ENCODE measurements around the gene CLCNKA.
"Not testable (repeated sequence)": the region's sequence is repeated elsewhere in the genome, so short reads cannot be mapped to it uniquely, and the experiment has no call there.

The CLCNKA gene

GRCh38 chr1:16041200-16041599 is 19.4 kb downstream of the CLCNKA start:
- DNase-seq (ENCODE audit: low read depth in 1 of 2, low spot score in 1 of 2) = no peak

GRCh38 chr1:16042096-16042495 is 20.3 kb downstream of the CLCNKA start:
- DNase-seq (ENCODE audit: low read depth in 1 of 2, low spot score in 1 of 2) = no peak

GRCh38 chr1:16042654-16043053 is 20.8 kb downstream of the CLCNKA start:
- DNase-seq (ENCODE audit: low read depth in 1 of 2, low spot score in 1 of 2) = not testable (repeated sequence)

- no peak for DNase-seq (ENCODE audit: low read depth in 1 of 2, low spot score in 1 of 2)
Observed at GRCh38 chr1:16043521-16043920, 21.7 kb downstream of the CLCNKA start, which contains the start of gene CLCNKB. Gene CLCNKB, plus strand, starts transcription at chr1:16043782. Its CDS starts 711 bp downstream, at chr1:16044493.

- no peak for DNase-seq (ENCODE audit: low read depth in 1 of 2, low spot score in 1 of 2)
Observed at GRCh38 chr1:16043950-16044349, 22.1 kb downstream of the CLCNKA start.

GRCh38 chr1:16046842-16047241 is 25.0 kb downstream of the CLCNKA start:
- no peak for DNase-seq (ENCODE audit: low read depth in 1 of 2, low spot score in 1 of 2)

- no peak for DNase-seq (ENCODE audit: low read depth in 1 of 2, low spot score in 1 of 2)
Observed at GRCh38 chr1:16047791-16048475, 26.1 kb downstream of the CLCNKA start.

- DNase-seq (ENCODE audit: low read depth in 1 of 2, low spot score in 1 of 2) = peak in 1 of 2 donors; percentile 13
Observed at GRCh38 chr1:16048573-16049189, 26.8 kb downstream of the CLCNKA start.

- no peak for DNase-seq (ENCODE audit: low read depth in 1 of 2, low spot score in 1 of 2)
Observed at GRCh38 chr1:16050328-16050727, 28.5 kb downstream of the CLCNKA start.

GRCh38 chr1:16051039-16051438 is 29.2 kb downstream of the CLCNKA start:
- no peak for DNase-seq (ENCODE audit: low read depth in 1 of 2, low spot score in 1 of 2)

- DNase-seq (ENCODE audit: low read depth in 1 of 2, low spot score in 1 of 2) = not testable (repeated sequence)
Observed at GRCh38 chr1:16051949-16052348, 30.1 kb downstream of the CLCNKA start.

GRCh38 chr1:16053781-16054502 is 32.1 kb downstream of the CLCNKA start:
- no peak for DNase-seq (ENCODE audit: low read depth in 1 of 2, low spot score in 1 of 2)

GRCh38 chr1:16054598-16055540 is 33.0 kb downstream of the CLCNKA start:
- DNase-seq (ENCODE audit: low read depth in 1 of 2, low spot score in 1 of 2) = no peak

- DNase-seq (ENCODE audit: low read depth in 1 of 2, low spot score in 1 of 2) = peak; percentile 37 to 86
Observed at GRCh38 chr1:16055613-16056520, 34.0 kb downstream of the CLCNKA start.

GRCh38 chr1:16056521-16056912 is 34.7 kb downstream of the CLCNKA start:
- DNase-seq (ENCODE audit: low read depth in 1 of 2, low spot score in 1 of 2) = not testable (repeated sequence)

GRCh38 chr1:16057314-16057915 is 35.6 kb downstream of the CLCNKA start:
- DNase-seq (ENCODE audit: low read depth in 1 of 2, low spot score in 1 of 2) = not testable (repeated sequence)

- not testable (repeated sequence) for DNase-seq (ENCODE audit: low read depth in 1 of 2, low spot score in 1 of 2)
Observed at GRCh38 chr1:16058394-16059120, 36.7 kb downstream of the CLCNKA start.

GRCh38 chr1:16061266-16061665 is 39.4 kb downstream of the CLCNKA start:
- no peak for DNase-seq (ENCODE audit: low read depth in 1 of 2, low spot score in 1 of 2)

Data from activated CD4-positive, alpha-beta T cell treated with anti-CD3 and anti-CD28 coated beads, Interleukin-2, amount 50 U/mL, for 24 hours (primary cell).